OCI-LY7 (cell line): ENCODE results near the gene PAWR. TPM values are rescaled to one million over a fixed set of nuclear protein-coding genes. Genes with fewer than 3 reads are reported as not detected.

ENCODE experiments used
- BruUV-seq: library from RNA; stranded (reverse); fragments of 400-500 nt; replicated peaks from 2 replicates; lab custom pipeline; 2021; lab: Mats Ljungman, UMichigan
- CTCF ChIA-PET: fragments of 300-600 bp; sonication (Branson Sonifier 250); formaldehyde crosslinking; loops from one replicate; lab custom pipeline; 2022; ENCODE audit warnings: antibody characterized with exemption; ENCODE audit not compliant: unreplicated experiment; lab: Charles Lee
- POLR2A ChIA-PET: fragments of 300-600 bp; sonication (Branson Sonifier 250); formaldehyde crosslinking; loops from one replicate; lab custom pipeline; 2022; ENCODE audit warnings: antibody characterized with exemption; lab: Charles Lee
- DNase-seq: peaks from one replicate; pipeline ENCODE4 v3.0.0-alpha.2; 2015; ENCODE audit warnings: low spot score
- H2AFZ ChIP-seq: fragments of 200-600 bp; sonication (generic), shearing (Covaris generic); 2 replicates; pipeline ENCODE4 v1.6.1; 2014; ENCODE audit warnings: mild to moderate bottlenecking, antibody characterized with exemption, low read length, moderate library complexity
- H3K27ac ChIP-seq: fragments of 200-600 bp; sonication (generic); 2 replicates; pipeline ENCODE4 v1.5.1; 2014; ENCODE audit warnings: mixed run types, low read depth, mild to moderate bottlenecking, moderate library complexity, low read length, inconsistent platforms; ENCODE audit not compliant: poor library complexity, severe bottlenecking
- H3K36me3 ChIP-seq: fragments of 200-600 bp; sonication (generic); 2 replicates; pipeline ENCODE4 v1.6.1; 2014; ENCODE audit warnings: mild to moderate bottlenecking, antibody characterized with exemption, low read length, moderate library complexity, mixed read lengths; ENCODE audit not compliant: insufficient read depth
- H3K4me1 ChIP-seq: fragments of 200-600 bp; sonication (generic); 2 replicates; pipeline ENCODE4 v1.5.1; 2014; ENCODE audit warnings: mild to moderate bottlenecking, low read length; ENCODE audit not compliant: insufficient read depth, poor library complexity, severe bottlenecking
- H3K4me2 ChIP-seq: fragments of 200-600 bp; sonication (generic); 2 replicates; pipeline ENCODE4 v1.6.1; 2014; ENCODE audit warnings: mild to moderate bottlenecking, low read length
- H3K4me3 ChIP-seq: fragments of 200-600 bp; sonication (generic); 2 replicates; pipeline ENCODE4 v1.5.1; 2014; ENCODE audit warnings: mild to moderate bottlenecking, low read depth, low read length; ENCODE audit not compliant: poor library complexity, severe bottlenecking
- H3K79me2 ChIP-seq: fragments of 200-600 bp; sonication (generic); 2 replicates; pipeline ENCODE4 v1.6.1; 2016; ENCODE audit warnings: low read depth, mild to moderate bottlenecking, low read length, moderate library complexity, mixed read lengths; ENCODE audit not compliant: insufficient read depth
- H3K9me2 ChIP-seq: fragments of 200-600 bp; sonication (generic); 2 replicates; pipeline ENCODE4 v1.6.1; 2016; ENCODE audit warnings: mild to moderate bottlenecking, low read length, mixed read lengths; ENCODE audit not compliant: insufficient read depth
- H3K9me3 ChIP-seq: fragments of 200-600 bp; sonication (generic); 2 replicates; pipeline ENCODE4 v1.6.1; 2014; ENCODE audit warnings: mild to moderate bottlenecking, mixed run types, low read length, mixed read lengths
- H4K20me1 ChIP-seq: fragments of 200-600 bp; sonication (generic); 2 replicates; pipeline ENCODE4 v1.6.1; 2014; ENCODE audit warnings: mild to moderate bottlenecking, antibody characterized with exemption, low read length, moderate library complexity, mixed read lengths; ENCODE audit not compliant: insufficient read depth
- CTCF ChIP-seq: fragments of 200-600 bp; sonication (generic); conservative IDR thresholded peaks from 2 replicates; pipeline ENCODE4 v1.5.1; 2014; ENCODE audit warnings: mild to moderate bottlenecking, antibody characterized with exemption, low read length, moderate library complexity, mixed read lengths
- EZH2phosphoT487 ChIP-seq: fragments of 200-600 bp; sonication (generic); IDR thresholded peaks from 2 replicates; pipeline ENCODE4 v1.6.1; 2018; ENCODE audit warnings: low read depth, borderline replicate concordance, mild to moderate bottlenecking, mixed run types, antibody characterized with exemption, low read length, moderate library complexity, mixed read lengths
- intact Hi-C: fragments of 100-400 bp; cut with micrococcal nuclease; formaldehyde crosslinking; loops from one replicate; pipeline ENCODE4 v1.10.0; 2022; ENCODE audit not compliant: unreplicated experiment
- total RNA-seq, 2 experiments: library from RNA; depleted of rRNA in 1 of 2; stranded (reverse); fragments of >200 nt in 1 of 2; shearing (Covaris generic) in 1 of 2; gene quantifications; 2 replicates each; pipeline ENCODE4 v1.2.3, GENCODE V29; 2014 to 2022

The PAWR gene
- total RNA-seq, 2 experiments from 2014 or later: 107 to 186 TPM

DNA sequence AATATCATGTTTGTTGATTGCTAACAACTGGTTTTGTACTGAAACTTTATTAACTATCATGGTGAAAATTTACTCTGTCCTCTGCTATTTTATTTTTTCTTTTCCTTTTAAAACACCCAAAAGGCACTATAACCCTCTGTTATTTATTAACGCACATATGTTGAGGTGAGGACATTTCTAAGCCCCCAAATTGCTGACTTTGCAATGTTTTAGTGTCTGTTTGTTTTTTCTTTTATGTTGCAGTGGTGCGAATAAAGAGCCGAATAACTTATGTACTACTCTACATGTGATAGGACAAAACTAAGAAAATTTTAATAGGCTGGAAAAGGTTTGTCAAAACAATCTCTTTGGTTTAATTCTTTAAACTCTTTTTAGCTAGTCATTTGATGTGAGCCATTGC is 24.5 kb upstream of the PAWR start:
- H3K4me1 ChIP-seq: no peaks in the 10 kb centered on the region
- H3K36me3 ChIP-seq: no peaks in the 10 kb centered on the region
- no peak overlapping the region for H3K27ac ChIP-seq
- no peak overlapping the region for H3K4me3 ChIP-seq
- no peaks in the 10 kb centered on the region for H3K9me2 ChIP-seq
- no TSS peak for BruUV-seq
- DNase-seq: no peak
- H3K79me2 ChIP-seq: no peaks in the 10 kb centered on the region
- H2AFZ ChIP-seq: no peak overlapping the region
- TF ChIP-seq EZH2phosphoT487: no peak
- no peak for TF ChIP-seq CTCF
- H3K9me3 ChIP-seq: no peaks in the 10 kb centered on the region
- ChIA-PET POLR2A (interaction anchor here (0.7 kb wide), 1 partner anchor 823 kb away, joined by 4 read pairs; no protein-coding TSS in a partner anchor), CTCF (no interaction called here)
- H3K4me2 ChIP-seq: no peak overlapping the region
- intact Hi-C loops: no loop called here
- no peaks in the 10 kb centered on the region for H4K20me1 ChIP-seq

DNA sequence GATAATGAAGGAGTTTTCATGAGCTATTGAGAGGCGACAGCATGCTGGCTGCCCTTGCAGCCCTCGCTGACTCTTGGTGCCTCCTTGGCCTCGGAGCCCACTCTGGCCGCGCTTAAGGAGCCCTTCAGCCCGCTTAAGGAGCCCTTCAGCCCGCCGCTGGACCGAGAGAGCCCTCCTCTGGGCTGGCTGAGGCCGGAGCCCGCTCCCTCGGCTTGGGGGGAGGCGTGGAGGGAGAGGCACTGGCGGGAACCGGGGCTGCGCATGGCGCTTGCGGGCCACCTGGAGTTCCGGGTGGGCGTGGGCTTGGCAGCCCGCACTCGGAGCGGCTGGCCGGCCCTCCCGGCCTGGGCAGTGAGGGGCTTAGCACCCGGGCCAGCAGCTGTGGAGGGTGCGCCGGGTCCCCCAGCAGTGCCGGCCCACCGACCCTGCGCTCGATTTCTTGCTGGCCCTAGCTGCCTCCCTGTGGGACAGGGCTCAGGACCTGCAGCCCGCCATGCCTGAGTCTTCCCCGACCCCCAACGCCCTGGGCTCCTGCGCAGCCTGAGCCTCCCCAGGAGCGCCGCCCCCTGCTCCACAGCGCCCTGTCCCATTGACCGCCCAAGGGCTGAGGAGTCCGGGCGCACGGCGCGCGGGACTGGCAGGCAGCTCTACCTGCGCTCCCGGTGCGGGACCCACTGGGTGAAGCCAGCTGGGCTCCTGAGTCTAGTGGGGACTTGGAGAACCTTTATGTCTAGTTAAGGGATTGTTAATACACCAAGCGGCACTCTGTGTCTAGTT is 20.1 kb upstream of the PAWR start:
- CTCF ChIA-PET: no interaction called here
- no peak overlapping the region for H3K4me2 ChIP-seq
- intact Hi-C loops: no loop called here

More for the DNA sequence above, 20.1 kb upstream of the PAWR start:
- Histone ChIP-seq H3K79me2 (no peaks in the 10 kb centered on the region), H3K9me3 (no peaks in the 10 kb centered on the region), H2AFZ (no peak overlapping the region), H3K36me3 (no peaks in the 10 kb centered on the region), H3K4me1 (no peaks in the 10 kb centered on the region), H3K9me2 (no peaks in the 10 kb centered on the region), H3K4me3 (no peak overlapping the region), H3K27ac (no peak overlapping the region), H4K20me1 (no peaks in the 10 kb centered on the region)
- TF ChIP-seq EZH2phosphoT487 (no peak), CTCF (no peak)
- POLR2A ChIA-PET: no interaction called here
- no peak for DNase-seq
- BruUV-seq: no TSS peak
